Adrenal gland (tissue), 12 donors: Measurements from ENCODE around the gene KCNIP3. TPM values are rescaled to one million over a fixed set of nuclear protein-coding genes. Genes with fewer than 3 reads are reported as not detected.

Experiments used
- DNase-seq, 7 donors: peaks; one replicate each; pipeline ENCODE4 v3.0.0-alpha.2; 2019 to 2020
- H3K27ac ChIP-seq, 5 donors: fragments of 200-600 bp; sonication (generic) in 4 of 5; 1 replicate in 3 of 5; 2 replicates in 2 of 5; pipeline versions ENCODE4 v1.5.1 to v1.8.0; 2016 to 2020; ENCODE audit warnings: mild to moderate bottlenecking in 1 of 5
- H3K27me3 ChIP-seq: fragments of 200-600 bp; 2 replicates; pipeline ENCODE4 v1.8.0; 2021
- H3K36me3 ChIP-seq, 2 donors: fragments of 200-600 bp; replicated peaks in 1 of 2; 1 replicate in 1 of 2; 2 replicates in 1 of 2; pipeline versions ENCODE4 v1.5.1 to v1.8.0; 2018 to 2022
- H3K4me1 ChIP-seq, 2 donors: fragments of 200-600 bp; replicated peaks in 1 of 2; 1 replicate in 1 of 2; 2 replicates in 1 of 2; pipeline versions ENCODE4 v1.5.1 to v1.8.0; 2018 to 2021
- H3K4me3 ChIP-seq, 4 donors: fragments of 200-600 bp; sonication (generic) in 3 of 4; one replicate each; pipeline ENCODE4 v1.5.1; 2016 to 2018
- H3K9me3 ChIP-seq, 3 donors: fragments of 200-600 bp; sonication (generic) in 1 of 3; replicated peaks in 1 of 3; 1 replicate in 2 of 3; 2 replicates in 1 of 3; pipeline versions ENCODE4 v1.5.1 to v1.8.0; 2016 to 2021
- POLR2A ChIP-seq, 2 donors: fragments of 450-650 bp; IDR thresholded peaks; one replicate each; pipeline ENCODE4 v1.6.1; 2017; ENCODE audit warnings: antibody characterized with exemption in 2 of 2, mild to moderate bottlenecking in 2 of 2, moderate library complexity in 1 of 2
- WGBS, 4 donors: extraction: QIAGEN DNeasy Blood & Tissue Kit in 2 of 4; methylation state at CpG; one replicate each; pipeline versions ENCODE4 v1.1.5 to v1.1.7; 2013 to 2017; 5-methylcytosine and 5-hydroxymethylcytosine counted together
- intact Hi-C, 2 donors: fragments of 100-400 bp; cut with DNase I; formaldehyde crosslinking; loops; one replicate each; pipeline versions ENCODE4 v1.14.1 to v1.15.0; 2022 to 2023
- polyA plus RNA-seq, 3 donors: library from polyadenylated mRNA; stranded (reverse); fragments of 200-250 nt in 2 of 3; fragments of 350-450 nt in 1 of 3; fragmentation: Illumina TruSeq in 1 of 3; extraction: RNeasy Lipid Tissue Mini Kit (QIAGEN cat#74804) in 1 of 3; gene quantifications; one replicate each; pipeline ENCODE4 v1.2.3, GENCODE V29; 2013 to 2014
- total RNA-seq, 9 donors: library from RNA; depleted of rRNA in 4 of 9; stranded (reverse); fragments of >200 nt in 4 of 9; fragments of 120-200 nt in 1 of 9; fragmentation: NEBNext Ultra II Directional in 1 of 9; extraction: Animal tissue kit (Norgen Biotek cat#: 25700) in 1 of 9; gene quantifications; one replicate each; pipeline versions ENCODE4 v1.1.0 to v1.2.4, GENCODE V29; 2013 to 2023
- TF ChIP-seq, protein P1 (sequence below), 6 experiments: fragments of 450-650 bp in 4 of 6; fragments of 200-600 bp in 2 of 6; sonication (generic) in 1 of 6; IDR thresholded peaks; 1 replicate in 5 of 6; 2 replicates in 1 of 6; pipeline versions ENCODE4 v1.5.1 to v1.8.0; 2016 to 2021; ENCODE audit warnings: antibody characterized with exemption in 6 of 6, mild to moderate bottlenecking in 2 of 6, moderate library complexity in 1 of 6
- donor health status: healthy with polysubstance abuse.
- donor health status: Bipolar disorder and iron deficiency.
- donor health status: DM: yes; HTN: yes; CAD: no.
- donor health status: DM: no; HTN: no; CAD: no.
- donor health status: DM: no; HTN: no; CAD: no.
- donor health status: DM: yes; HTN: yes; CAD: no.

Gene KCNIP3
- total and polyA plus RNA-seq, 12 donors: 0.54 to 6.3 (median 1.7) TPM

DNA sequence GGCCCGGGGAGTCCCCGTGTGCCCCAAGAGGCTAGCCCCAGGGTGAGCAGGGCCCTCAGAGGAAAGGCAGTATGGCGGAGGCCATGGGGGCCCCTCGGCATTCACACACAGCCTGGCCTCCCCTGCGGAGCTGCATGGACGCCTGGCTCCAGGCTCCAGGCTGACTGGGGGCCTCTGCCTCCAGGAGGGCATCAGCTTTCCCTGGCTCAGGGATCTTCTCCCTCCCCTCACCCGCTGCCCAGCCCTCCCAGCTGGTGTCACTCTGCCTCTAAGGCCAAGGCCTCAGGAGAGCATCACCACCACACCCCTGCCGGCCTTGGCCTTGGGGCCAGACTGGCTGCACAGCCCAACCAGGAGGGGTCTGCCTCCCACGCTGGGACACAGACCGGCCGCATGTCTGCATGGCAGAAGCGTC lies 88.4 kb downstream of the KCNIP3 start:
- no peaks in the 10 kb centered on the region for H3K36me3 ChIP-seq
- intact Hi-C loops: no loop called here
- peak in 1 of 7 donors; percentile 40 for DNase-seq
- H3K4me1 ChIP-seq: no peaks in the 10 kb centered on the region
- TF ChIP-seq, protein P1, sequence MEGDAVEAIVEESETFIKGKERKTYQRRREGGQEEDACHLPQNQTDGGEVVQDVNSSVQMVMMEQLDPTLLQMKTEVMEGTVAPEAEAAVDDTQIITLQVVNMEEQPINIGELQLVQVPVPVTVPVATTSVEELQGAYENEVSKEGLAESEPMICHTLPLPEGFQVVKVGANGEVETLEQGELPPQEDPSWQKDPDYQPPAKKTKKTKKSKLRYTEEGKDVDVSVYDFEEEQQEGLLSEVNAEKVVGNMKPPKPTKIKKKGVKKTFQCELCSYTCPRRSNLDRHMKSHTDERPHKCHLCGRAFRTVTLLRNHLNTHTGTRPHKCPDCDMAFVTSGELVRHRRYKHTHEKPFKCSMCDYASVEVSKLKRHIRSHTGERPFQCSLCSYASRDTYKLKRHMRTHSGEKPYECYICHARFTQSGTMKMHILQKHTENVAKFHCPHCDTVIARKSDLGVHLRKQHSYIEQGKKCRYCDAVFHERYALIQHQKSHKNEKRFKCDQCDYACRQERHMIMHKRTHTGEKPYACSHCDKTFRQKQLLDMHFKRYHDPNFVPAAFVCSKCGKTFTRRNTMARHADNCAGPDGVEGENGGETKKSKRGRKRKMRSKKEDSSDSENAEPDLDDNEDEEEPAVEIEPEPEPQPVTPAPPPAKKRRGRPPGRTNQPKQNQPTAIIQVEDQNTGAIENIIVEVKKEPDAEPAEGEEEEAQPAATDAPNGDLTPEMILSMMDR (IDR thresholded peaks at IDR 0.05): no peak
- no peak for TF ChIP-seq POLR2A (IDR thresholded peaks at IDR 0.05)
- H3K9me3 ChIP-seq: no peaks in the 10 kb centered on the region
- no peaks in the 10 kb centered on the region for H3K27me3 ChIP-seq
- H3K27ac ChIP-seq: peak overlapping the region in 1 of 5 donors; percentile 78
- no peak overlapping the region for H3K4me3 ChIP-seq
- WGBS, 4 donors: 20 to 80% (median 63%) methylated on average over 1 to 12 of the region's 12 CpGs

GRCh38 chr2:95386031-95386430 lies 88.9 kb downstream of the KCNIP3 start:
- peak in 1 of 7 donors; percentile 17 for DNase-seq
- H3K27ac ChIP-seq: peak overlapping the region in 1 of 5 donors; percentile 2
- no peaks in the 10 kb centered on the region for H3K9me3 ChIP-seq
- no peak overlapping the region for H3K4me3 ChIP-seq
- whole genome bisulfite sequencing, 4 donors: 66 to 85% (median 77%) methylated on average over 4 to 6 of the region's 6 CpGs
- intact Hi-C loops: no loop called here
- no peaks in the 10 kb centered on the region for H3K4me1 ChIP-seq
- no peaks in the 10 kb centered on the region for H3K27me3 ChIP-seq
- TF ChIP-seq, protein P1 (IDR thresholded peaks at IDR 0.05): no peak
- no peak for TF ChIP-seq POLR2A (IDR thresholded peaks at IDR 0.05)
- no peaks in the 10 kb centered on the region for H3K36me3 ChIP-seq

DNA sequence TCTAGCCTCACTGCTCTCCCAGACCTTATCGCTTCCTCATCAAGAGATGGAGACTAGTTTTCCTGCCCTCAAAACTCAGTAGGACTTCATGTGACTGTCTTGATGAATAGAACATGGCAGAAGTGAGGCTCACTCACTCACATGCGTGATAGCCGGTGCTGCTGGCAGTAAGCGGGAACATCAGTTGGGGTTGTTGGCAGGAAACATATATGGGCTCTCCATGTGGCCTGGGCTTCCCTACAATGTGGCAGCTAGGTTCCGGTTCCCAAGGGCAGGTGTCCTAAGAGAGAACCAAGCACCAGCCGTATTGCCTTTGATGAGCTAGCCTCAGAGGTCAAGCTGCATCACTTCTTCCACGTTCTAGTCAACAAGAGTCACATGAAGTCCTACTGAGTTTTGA lies 90.2 kb downstream of the KCNIP3 start:
- Histone ChIP-seq H3K4me3 (no peak overlapping the region), H3K27ac (no peak overlapping the region), H3K9me3 (no peaks in the 10 kb centered on the region), H3K4me1 (no peaks in the 10 kb centered on the region), H3K27me3 (no peaks in the 10 kb centered on the region), H3K36me3 (no peaks in the 10 kb centered on the region)
- WGBS, 4 donors: 82 to 89% (median 87%) methylated on average over 7 of the region's 7 CpGs
- peak in 1 of 7 donors; percentile 40 for DNase-seq
- intact Hi-C loops: no loop called here
- TF ChIP-seq, protein P1 (IDR thresholded peaks at IDR 0.05): no peak
- no peak for TF ChIP-seq POLR2A (IDR thresholded peaks at IDR 0.05)

DNA sequence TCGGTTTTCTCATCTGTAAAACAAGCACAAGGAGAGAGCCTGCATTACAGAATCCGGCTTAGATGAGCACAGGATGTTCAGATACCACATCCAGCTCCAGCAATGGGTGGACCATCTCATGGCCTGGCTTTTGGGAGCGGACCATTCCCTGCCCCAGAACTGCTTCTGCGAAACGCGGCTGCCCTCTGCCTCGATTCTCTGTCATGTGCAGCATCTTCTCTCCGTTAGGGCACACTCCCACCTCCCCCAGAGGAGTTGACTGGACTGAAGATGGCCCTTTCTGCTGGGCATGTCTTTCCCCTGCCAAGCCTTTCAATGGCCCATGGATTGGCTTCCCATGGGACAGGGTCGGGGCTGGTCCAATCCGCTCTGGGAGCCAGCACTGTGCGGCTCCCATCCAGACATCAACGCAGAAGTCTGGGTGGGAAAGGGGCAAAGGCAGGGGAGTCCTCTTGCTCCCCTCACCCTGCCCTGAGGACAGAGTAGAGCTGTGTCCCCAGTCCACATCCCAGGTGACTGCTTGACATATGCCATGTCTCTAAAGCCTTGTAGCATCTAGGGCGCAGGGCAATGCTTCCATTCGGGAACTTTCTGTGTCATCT lies 91.0 kb downstream of the KCNIP3 start:
- Histone ChIP-seq H3K27ac (no peak overlapping the region), H3K27me3 (no peaks in the 10 kb centered on the region), H3K36me3 (no peaks in the 10 kb centered on the region), H3K4me3 (no peak overlapping the region), H3K4me1 (no peaks in the 10 kb centered on the region), H3K9me3 (no peaks in the 10 kb centered on the region)
- intact Hi-C loops: no loop called here
- WGBS, 4 donors: 77 to 86% (median 80%) methylated on average over 14 of the region's 14 CpGs
- peak in 2 of 7 donors; percentile 6 to 16 for DNase-seq
- TF ChIP-seq POLR2A (IDR thresholded peaks at IDR 0.05): no peak

DNA sequence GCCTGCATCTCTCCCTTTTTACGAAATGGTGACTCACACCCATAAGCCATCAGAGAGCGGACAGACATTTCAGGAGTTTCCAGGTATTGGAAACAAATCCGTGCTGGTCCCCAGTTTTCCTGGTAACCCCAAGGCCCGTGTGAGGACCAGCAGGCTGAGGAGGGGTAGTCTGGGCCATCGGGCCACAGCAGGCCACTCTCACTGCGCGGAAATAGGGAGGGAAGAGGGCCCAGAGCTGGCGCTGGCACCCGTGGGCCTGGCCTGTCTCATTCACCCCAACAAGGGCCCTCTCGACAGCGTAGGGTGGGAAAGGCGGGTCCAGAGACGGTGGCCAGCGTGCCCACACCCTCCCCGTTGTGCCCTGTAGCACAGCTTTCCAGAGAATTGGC lies 91.7 kb downstream of the KCNIP3 start:
- 47 to 65% (median 54%) methylated on average over 7 to 15 of the region's 15 CpGs for WGBS, 4 donors
- no peak for DNase-seq
- intact Hi-C loops: no loop called here

More for the DNA sequence above, 91.7 kb downstream of the KCNIP3 start:
- Histone ChIP-seq H3K9me3 (no peaks in the 10 kb centered on the region), H3K4me3 (no peak overlapping the region), H3K27ac (no peak overlapping the region), H3K27me3 (no peaks in the 10 kb centered on the region), H3K4me1 (no peaks in the 10 kb centered on the region), H3K36me3 (no peaks in the 10 kb centered on the region)
- TF ChIP-seq, protein P1 (IDR thresholded peaks at IDR 0.05): no peak
- TF ChIP-seq POLR2A (IDR thresholded peaks at IDR 0.05): no peak
